WI38 (cell line): ENCODE measurements around the gene SEPHS2.

ENCODE experiments used
- H3K4me3 ChIP-seq: 2 replicates; pipeline ENCODE4 v1.5.1; 2011; ENCODE audit warnings: low read depth, mild to moderate bottlenecking, control low read depth, low read length
- CTCF ChIP-seq: IDR thresholded peaks from 2 replicates; pipeline ENCODE4 v1.5.1; 2012; ENCODE audit warnings: low read depth, mild to moderate bottlenecking, control low read depth, low read length

SEPHS2 gene

GRCh38 chr16:30395155-30395991 lies 50.3 kb downstream of the SEPHS2 start, which contains the start of gene ZNF48:
Gene ZNF48, plus strand, starts transcription at chr16:30395420. Its CDS starts 375 bp downstream, at chr16:30395795.
- H3K4me3 ChIP-seq, result peak within 1 kb of the TSS; percentile 83
- no peak for TF ChIP-seq CTCF

DNA sequence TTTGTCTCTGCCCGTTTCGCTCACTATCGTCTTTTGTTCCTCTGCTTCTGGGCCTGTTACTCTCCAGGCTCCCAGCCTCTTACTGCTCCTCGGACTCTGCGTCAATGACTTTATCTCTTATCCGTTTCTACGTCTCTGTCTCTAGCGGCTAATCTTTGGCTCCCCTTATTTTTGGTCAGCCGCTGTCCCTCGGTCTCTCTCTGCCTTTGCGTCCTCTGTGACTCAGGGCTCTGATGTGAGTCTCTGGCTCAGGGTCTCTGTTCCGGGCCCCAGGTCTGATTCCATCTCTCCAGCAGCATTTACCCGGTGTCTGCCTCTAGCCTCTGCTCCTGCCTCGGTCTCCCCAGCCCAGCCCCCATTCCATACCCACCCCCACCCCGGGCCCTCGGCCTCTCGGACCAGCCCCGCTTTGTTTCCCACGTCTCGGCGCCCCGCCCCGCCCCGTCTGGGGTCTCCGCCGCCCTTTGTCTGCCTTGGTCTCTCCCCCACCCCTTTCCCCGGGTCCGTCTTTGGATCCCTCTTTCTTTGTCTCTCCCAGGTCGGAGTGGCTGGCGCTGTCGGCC lies 51.0 kb downstream of the SEPHS2 start:
- no peak for TF ChIP-seq CTCF
- peak overlapping the region; percentile 83 for H3K4me3 ChIP-seq
